GM23338 (cell line): Measurements from ENCODE around the gene TNFRSF19. TPM values are rescaled to one million over a fixed set of nuclear protein-coding genes. Genes with fewer than 3 reads are reported as not detected.
A peak's percentile ranks its signal among the peaks of the same experiment; 100 is the strongest.

Experiments used
- ATAC-seq: fragments of 200-7000 bp; cut with Tn5 transposase; 3 replicates; pipeline ENCODE4 v1.9.1; 2020
- DNase-seq: peaks from one replicate; pipeline ENCODE4 v3.0.0-alpha.2; 2015; ENCODE audit warnings: low spot score
- H2AFZ ChIP-seq: fragments of 200-600 bp; sonication (generic); 2 replicates; pipeline ENCODE4 v1.8.0; 2016; ENCODE audit warnings: antibody characterized with exemption, mild to moderate bottlenecking, moderate library complexity
- H3F3A ChIP-seq: fragments of 200-600 bp; sonication (generic); replicated peaks from 2 replicates; pipeline ENCODE4 v1.8.0; 2017; ENCODE audit warnings: antibody characterized with exemption, mixed run types, low read depth
- H3K27ac ChIP-seq: fragments of 200-600 bp; sonication (generic); 2 replicates; pipeline ENCODE4 v1.6.1; 2016; ENCODE audit warnings: low read depth
- H3K27me3 ChIP-seq: fragments of 200-600 bp; sonication (generic); 2 replicates; pipeline ENCODE4 v1.8.0; 2016; ENCODE audit warnings: mild to moderate bottlenecking, mixed run types, moderate library complexity; ENCODE audit not compliant: insufficient read depth
- H3K36me3 ChIP-seq: fragments of 200-600 bp; sonication (generic); 2 replicates; pipeline ENCODE4 v1.8.0; 2016; ENCODE audit warnings: mild to moderate bottlenecking; ENCODE audit not compliant: insufficient read depth
- H3K4me1 ChIP-seq: fragments of 200-600 bp; sonication (generic); 2 replicates; pipeline ENCODE4 v1.8.0; 2016; ENCODE audit warnings: mild to moderate bottlenecking, moderate library complexity; ENCODE audit not compliant: insufficient read depth
- H3K4me2 ChIP-seq: fragments of 200-600 bp; sonication (generic); 2 replicates; pipeline ENCODE4 v1.7.1; 2017; ENCODE audit warnings: mixed run types
- H3K4me3 ChIP-seq: fragments of 200-600 bp; sonication (generic); 2 replicates; pipeline ENCODE4 v1.6.1; 2016; ENCODE audit warnings: mixed run types
- H3K79me2 ChIP-seq: fragments of 200-600 bp; sonication (generic); replicated peaks from 2 replicates; pipeline ENCODE4 v1.8.0; 2017; ENCODE audit warnings: mild to moderate bottlenecking; ENCODE audit not compliant: insufficient read depth
- H3K9me2 ChIP-seq: fragments of 200-600 bp; sonication (generic); 2 replicates; pipeline ENCODE4 v1.8.0; 2017; ENCODE audit not compliant: insufficient read depth
- H4K20me1 ChIP-seq: fragments of 200-600 bp; sonication (generic); replicated peaks from 2 replicates; pipeline ENCODE4 v1.8.0; 2017; ENCODE audit warnings: mild to moderate bottlenecking; ENCODE audit not compliant: insufficient read depth
- H3K27ac Mint-ChIP-seq: 2 replicates; pipeline ENCODE4 v1.8.0; 2020; ENCODE audit warnings: inconsistent platforms, mild to moderate bottlenecking, moderate library complexity, mixed read lengths
- H3K27me3 Mint-ChIP-seq: 3 replicates; pipeline ENCODE4 v1.8.0; 2022; ENCODE audit warnings: low read depth, mild to moderate bottlenecking, moderate library complexity, mixed read lengths, inconsistent platforms; ENCODE audit not compliant: insufficient read depth, poor library complexity
- H3K36me3 Mint-ChIP-seq: 3 replicates; pipeline ENCODE4 v1.8.0; 2021; ENCODE audit warnings: low read depth, mild to moderate bottlenecking, inconsistent platforms, moderate library complexity, mixed read lengths
- H3K4me1 Mint-ChIP-seq: 3 replicates; pipeline ENCODE4 v1.8.0; 2020; ENCODE audit warnings: mild to moderate bottlenecking, inconsistent platforms, mixed read lengths
- H3K4me3 Mint-ChIP-seq: 3 replicates; pipeline ENCODE4 v1.8.0; 2021; ENCODE audit warnings: moderate library complexity, mild to moderate bottlenecking, inconsistent platforms, mixed read lengths
- H3K9me3 Mint-ChIP-seq: 3 replicates; pipeline ENCODE4 v1.8.0; 2020; ENCODE audit warnings: moderate library complexity, mild to moderate bottlenecking, inconsistent platforms, mixed read lengths
- ZNF331 ChIP-seq: fragments of 250-450 bp; sonication (Bioruptor Pico); IDR thresholded peaks from 2 replicates; pipeline ENCODE4 v1.5.0; 2020; ENCODE audit warnings: low read depth, mild to moderate bottlenecking, moderate library complexity
- polyA plus RNA-seq: library from polyadenylated mRNA; unstranded; fragments of >200 nt; fragmentation: Nextera tagmentation; extraction: Ambion mirVana; gene quantifications from 2 replicates; pipeline ENCODE4 v1.2.1, GENCODE V29; 2016
- total RNA-seq: library from RNA; depleted of rRNA; stranded (reverse); fragments of >200 nt; shearing (Covaris generic); gene quantifications from 2 replicates; pipeline ENCODE4 v1.2.3, GENCODE V29; 2014; rRNA removed
- TF ChIP-seq, protein P1 (sequence below): fragments of 250-450 bp; sonication (Bioruptor Pico); IDR thresholded peaks from 2 replicates; pipeline ENCODE4 v1.5.0; 2020; ENCODE audit warnings: mild to moderate bottlenecking, moderate library complexity

TNFRSF19 gene
- total and polyA plus RNA-seq, 2 experiments from 2014 or later = 0.21 to 0.35 TPM

DNA sequence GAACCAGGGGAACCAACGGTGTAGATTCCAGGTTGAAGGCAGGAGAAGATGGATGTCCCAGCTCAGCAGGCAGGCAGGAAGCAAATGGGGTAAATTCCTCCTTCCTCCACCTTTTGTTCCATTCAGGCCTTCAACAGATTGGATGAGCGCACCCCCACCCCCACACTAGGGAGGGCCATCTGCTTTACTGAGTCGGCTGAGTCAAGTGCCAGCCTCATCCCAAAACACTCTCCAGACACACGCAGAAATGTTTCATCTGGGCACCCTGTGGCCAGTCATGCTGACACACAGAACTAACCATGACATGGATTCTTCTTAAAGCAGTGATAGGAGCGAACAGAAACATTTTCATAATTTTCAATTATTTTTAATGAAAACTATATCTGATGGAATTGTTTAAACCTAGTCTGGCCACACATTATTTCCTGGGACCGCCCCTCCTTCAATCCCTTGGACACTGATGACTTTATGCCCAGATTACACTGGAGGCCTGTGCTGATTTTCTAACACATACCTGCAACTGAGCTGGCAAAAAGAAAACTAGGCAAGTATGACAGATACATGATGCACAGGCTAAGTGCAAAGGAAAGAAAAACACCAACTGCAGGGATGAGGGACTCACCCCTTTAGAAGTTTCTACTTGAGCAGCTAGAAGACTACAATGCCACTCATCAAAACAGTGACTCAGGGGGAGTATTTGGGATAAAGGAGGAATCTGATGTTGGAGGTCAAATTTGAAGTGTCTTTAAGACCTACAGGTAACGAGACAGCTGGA lies 154.2 kb downstream of the TNFRSF19 start:
- Histone ChIP-seq H3K4me2 (no peak overlapping the region), H3F3A (no peaks in the 10 kb centered on the region), H3K9me2 (no peaks in the 10 kb centered on the region; the same call in 1 of the 2 replicates), H3K4me3 (no peak overlapping the region), H3K79me2 (no peaks in the 10 kb centered on the region), H3K27me3 (no peaks in the 10 kb centered on the region), H4K20me1 (no peaks in the 10 kb centered on the region), H3K36me3 (no peaks in the 10 kb centered on the region), H2AFZ (no peak overlapping the region; the same call in 1 of the 2 replicates), H3K4me1 (peaks cover 7% of the 10 kb centered on the region; the same call in 1 of the 2 replicates), H3K27ac (no peak overlapping the region)
- H3K4me3 Mint-ChIP-seq = no peak overlapping the region
- no peaks in the 10 kb centered on the region; the same call in 2 of the 3 replicates for H3K9me3 Mint-ChIP-seq
- H3K4me1 Mint-ChIP-seq = peaks cover 17% of the 10 kb centered on the region
- H3K36me3 Mint-ChIP-seq = no peaks in the 10 kb centered on the region; the same call in 2 of the 3 replicates
- DNase-seq = peak; percentile 21
- H3K27ac Mint-ChIP-seq = 0 out of 2 replicates have a peak overlapping the region, but pooled peaks have one; percentile 21
- no peak for ATAC-seq
- TF ChIP-seq ZNF331 (CRISPR knock-in tag) = no peak
- TF ChIP-seq, protein P1, sequence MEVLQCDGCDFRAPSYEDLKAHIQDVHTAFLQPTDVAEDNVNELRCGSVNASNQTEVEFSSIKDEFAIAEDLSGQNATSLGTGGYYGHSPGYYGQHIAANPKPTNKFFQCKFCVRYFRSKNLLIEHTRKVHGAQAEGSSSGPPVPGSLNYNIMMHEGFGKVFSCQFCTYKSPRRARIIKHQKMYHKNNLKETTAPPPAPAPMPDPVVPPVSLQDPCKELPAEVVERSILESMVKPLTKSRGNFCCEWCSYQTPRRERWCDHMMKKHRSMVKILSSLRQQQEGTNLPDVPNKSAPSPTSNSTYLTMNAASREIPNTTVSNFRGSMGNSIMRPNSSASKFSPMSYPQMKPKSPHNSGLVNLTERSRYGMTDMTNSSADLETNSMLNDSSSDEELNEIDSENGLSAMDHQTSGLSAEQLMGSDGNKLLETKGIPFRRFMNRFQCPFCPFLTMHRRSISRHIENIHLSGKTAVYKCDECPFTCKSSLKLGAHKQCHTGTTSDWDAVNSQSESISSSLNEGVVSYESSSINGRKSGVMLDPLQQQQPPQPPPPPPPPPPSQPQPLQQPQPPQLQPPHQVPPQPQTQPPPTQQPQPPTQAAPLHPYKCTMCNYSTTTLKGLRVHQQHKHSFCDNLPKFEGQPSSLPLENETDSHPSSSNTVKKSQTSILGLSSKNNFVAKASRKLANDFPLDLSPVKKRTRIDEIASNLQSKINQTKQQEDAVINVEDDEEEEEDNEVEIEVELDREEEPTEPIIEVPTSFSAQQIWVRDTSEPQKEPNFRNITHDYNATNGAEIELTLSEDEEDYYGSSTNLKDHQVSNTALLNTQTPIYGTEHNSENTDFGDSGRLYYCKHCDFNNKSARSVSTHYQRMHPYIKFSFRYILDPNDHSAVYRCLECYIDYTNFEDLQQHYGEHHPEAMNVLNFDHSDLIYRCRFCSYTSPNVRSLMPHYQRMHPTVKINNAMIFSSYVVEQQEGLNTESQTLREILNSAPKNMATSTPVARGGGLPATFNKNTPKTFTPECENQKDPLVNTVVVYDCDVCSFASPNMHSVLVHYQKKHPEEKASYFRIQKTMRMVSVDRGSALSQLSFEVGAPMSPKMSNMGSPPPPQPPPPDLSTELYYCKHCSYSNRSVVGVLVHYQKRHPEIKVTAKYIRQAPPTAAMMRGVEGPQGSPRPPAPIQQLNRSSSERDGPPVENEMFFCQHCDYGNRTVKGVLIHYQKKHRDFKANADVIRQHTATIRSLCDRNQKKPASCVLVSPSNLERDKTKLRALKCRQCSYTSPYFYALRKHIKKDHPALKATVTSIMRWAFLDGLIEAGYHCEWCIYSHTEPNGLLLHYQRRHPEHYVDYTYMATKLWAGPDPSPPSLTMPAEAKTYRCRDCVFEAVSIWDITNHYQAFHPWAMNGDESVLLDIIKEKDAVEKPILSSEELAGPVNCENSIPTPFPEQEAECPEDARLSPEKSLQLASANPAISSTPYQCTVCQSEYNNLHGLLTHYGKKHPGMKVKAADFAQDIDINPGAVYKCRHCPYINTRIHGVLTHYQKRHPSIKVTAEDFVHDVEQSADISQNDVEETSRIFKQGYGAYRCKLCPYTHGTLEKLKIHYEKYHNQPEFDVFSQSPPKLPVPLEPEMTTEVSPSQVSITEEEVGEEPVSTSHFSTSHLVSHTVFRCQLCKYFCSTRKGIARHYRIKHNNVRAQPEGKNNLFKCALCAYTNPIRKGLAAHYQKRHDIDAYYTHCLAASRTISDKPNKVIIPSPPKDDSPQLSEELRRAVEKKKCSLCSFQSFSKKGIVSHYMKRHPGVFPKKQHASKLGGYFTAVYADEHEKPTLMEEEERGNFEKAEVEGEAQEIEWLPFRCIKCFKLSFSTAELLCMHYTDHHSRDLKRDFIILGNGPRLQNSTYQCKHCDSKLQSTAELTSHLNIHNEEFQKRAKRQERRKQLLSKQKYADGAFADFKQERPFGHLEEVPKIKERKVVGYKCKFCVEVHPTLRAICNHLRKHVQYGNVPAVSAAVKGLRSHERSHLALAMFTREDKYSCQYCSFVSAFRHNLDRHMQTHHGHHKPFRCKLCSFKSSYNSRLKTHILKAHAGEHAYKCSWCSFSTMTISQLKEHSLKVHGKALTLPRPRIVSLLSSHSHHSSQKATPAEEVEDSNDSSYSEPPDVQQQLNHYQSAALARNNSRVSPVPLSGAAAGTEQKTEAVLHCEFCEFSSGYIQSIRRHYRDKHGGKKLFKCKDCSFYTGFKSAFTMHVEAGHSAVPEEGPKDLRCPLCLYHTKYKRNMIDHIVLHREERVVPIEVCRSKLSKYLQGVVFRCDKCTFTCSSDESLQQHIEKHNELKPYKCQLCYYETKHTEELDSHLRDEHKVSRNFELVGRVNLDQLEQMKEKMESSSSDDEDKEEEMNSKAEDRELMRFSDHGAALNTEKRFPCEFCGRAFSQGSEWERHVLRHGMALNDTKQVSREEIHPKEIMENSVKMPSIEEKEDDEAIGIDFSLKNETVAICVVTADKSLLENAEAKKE (CRISPR knock-in tag) = peak; percentile 80
- H3K27me3 Mint-ChIP-seq = peaks cover 1% of the 10 kb centered on the region

Other genes starting within 250 kb of the TNFRSF19 start
- 58.7 and 60.6 TPM in 2 replicates for gene SACS, start 136.7 kb upstream of the TNFRSF19 start, total RNA-seq
- gene SACS, start 136.7 kb upstream of the TNFRSF19 start, polyA plus RNA-seq = 13.0 and 13.8 TPM in 2 replicates